T-helper 2 cell treated with Interferon-gamma antibody and Interleukin-4, amounts not matched to agents 5 μg/mL and 100 μg/mL, for 36 hours (primary cell): ENCODE data around the gene SZT2.
"Not testable (repeated sequence)": the region's sequence is repeated elsewhere in the genome, so short reads cannot be mapped to it uniquely, and the experiment has no call there.

Experiments used
- DNase-seq: peaks from one replicate; pipeline ENCODE4 v3.0.0; 2021; ENCODE audit warnings: low spot score
- H3K27ac Mint-ChIP-seq: one replicate; pipeline ENCODE4 v1.8.0; 2021; ENCODE audit warnings: mild to moderate bottlenecking, mixed read lengths
- H3K27me3 Mint-ChIP-seq: one replicate; pipeline ENCODE4 v1.8.0; 2021; ENCODE audit warnings: low read depth, mixed read lengths
- H3K36me3 Mint-ChIP-seq: one replicate; pipeline ENCODE4 v1.8.0; 2021; ENCODE audit warnings: low read depth, mixed read lengths
- H3K4me1 Mint-ChIP-seq: one replicate; pipeline ENCODE4 v1.8.0; 2021; ENCODE audit warnings: low read depth, mixed read lengths
- H3K4me3 Mint-ChIP-seq: one replicate; pipeline ENCODE4 v1.8.0; 2022; ENCODE audit warnings: mild to moderate bottlenecking, moderate library complexity, mixed read lengths
- H3K9me3 Mint-ChIP-seq: one replicate; pipeline ENCODE4 v1.8.0; 2021; ENCODE audit warnings: mixed read lengths

The SZT2 gene

DNA sequence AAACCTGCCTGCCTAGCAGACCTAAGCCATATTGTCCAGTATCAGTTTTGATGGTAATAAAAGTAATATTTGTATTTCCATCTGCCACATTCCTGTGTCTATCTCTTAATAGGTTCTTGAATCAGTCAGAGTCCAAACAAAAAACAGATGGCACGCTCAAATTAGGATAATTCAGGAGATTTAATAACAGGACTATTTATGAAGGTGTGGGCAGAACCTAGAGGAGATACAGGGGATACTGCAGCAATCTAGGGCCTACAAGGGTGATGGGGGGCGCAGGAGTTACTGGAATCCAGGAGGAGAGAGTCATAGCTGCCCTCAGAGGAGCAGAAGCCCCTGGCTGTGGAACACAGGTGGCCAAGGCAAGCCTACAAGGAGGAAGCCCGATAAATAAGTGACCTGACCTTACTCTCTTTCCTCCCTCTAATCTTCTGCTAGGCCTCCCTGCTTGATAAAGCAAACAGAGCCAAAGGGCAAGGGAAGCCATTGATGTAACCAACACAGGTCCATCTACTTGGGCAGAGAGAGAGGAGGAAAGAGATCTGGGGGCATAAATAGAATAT, 75.9 kb downstream of the SZT2 start:
- no peak overlapping the region for H3K4me3 Mint-ChIP-seq
- peaks cover 3% of the 10 kb centered on the region for H3K27me3 Mint-ChIP-seq
- H3K4me1 Mint-ChIP-seq = peaks cover 9% of the 10 kb centered on the region
- no peaks in the 10 kb centered on the region for H3K36me3 Mint-ChIP-seq
- no peak overlapping the region for H3K27ac Mint-ChIP-seq
- H3K9me3 Mint-ChIP-seq = no peaks in the 10 kb centered on the region
- no peak for DNase-seq

DNA sequence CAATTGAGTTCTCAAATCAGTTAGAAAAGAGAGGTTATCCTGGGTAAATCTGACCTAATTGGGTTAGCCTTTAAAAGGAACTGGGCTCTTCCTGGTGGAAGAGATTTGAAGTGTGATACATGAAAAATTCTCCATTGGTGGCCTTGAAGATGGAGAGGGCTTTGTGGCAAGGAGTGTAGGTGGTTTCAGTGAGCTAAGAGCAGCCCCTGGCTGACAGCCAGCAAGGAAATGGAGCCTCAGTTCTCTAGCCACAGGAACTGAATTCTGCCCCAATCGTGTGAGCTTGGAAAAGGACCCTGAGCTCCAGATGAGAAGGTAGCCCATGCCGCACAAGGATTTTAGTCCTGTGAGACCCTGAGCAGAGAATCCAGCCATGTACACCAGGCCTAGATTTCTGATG, 76.7 kb downstream of the SZT2 start:
- Mint-ChIP-seq H3K4me1 (peaks cover 9% of the 10 kb centered on the region), H3K27me3 (peaks cover 2% of the 10 kb centered on the region), H3K9me3 (no peaks in the 10 kb centered on the region), H3K27ac (no peak overlapping the region), H3K36me3 (no peaks in the 10 kb centered on the region), H3K4me3 (no peak overlapping the region)
- DNase-seq = no peak

DNA sequence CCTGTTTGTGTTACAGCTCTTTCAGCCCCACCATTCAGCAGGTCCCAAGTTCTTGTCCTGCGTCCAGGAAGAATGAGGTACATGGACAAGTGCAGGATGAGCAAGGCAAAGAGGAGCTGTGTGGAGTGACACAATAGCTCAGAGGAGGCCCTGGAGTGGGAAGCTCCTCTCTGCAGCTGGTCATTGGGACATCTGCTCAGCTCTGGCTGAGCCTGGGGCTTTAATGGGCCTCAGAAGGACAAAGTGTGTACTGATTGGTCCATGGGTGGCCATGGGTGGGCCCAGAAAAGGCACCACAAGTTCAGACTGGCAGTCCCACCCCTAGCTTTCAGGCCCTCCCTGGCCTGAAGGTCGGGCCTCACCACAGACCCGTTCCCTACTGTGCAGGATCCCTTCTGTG, 78.7 kb downstream of the SZT2 start:
- Mint-ChIP-seq H3K27ac (no peak overlapping the region), H3K27me3 (peaks cover under 1% of the 10 kb centered on the region), H3K36me3 (no peaks in the 10 kb centered on the region), H3K4me3 (no peak overlapping the region), H3K9me3 (no peaks in the 10 kb centered on the region), H3K4me1 (peaks cover 9% of the 10 kb centered on the region)
- no peak for DNase-seq

DNA sequence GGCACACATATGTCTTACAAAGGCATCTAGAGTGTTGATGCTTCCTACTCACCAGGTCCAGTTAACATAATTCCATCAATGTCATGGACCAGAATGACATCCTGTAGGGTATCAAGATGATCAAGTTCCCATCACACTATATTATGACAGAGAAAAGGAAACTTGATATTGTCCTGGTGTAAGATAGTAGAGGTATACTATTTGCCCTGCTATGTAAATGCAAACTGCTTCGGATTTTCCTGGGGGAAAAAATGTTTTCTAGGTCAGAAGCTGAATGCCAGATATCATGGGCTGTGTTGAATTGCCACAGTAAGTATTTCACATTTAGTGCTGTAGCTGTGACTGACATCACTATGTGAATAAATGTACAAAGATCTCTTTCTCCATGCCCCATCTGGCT, 80.2 kb downstream of the SZT2 start:
- no peak for DNase-seq
- H3K27me3 Mint-ChIP-seq = peaks cover 3% of the 10 kb centered on the region
- H3K4me1 Mint-ChIP-seq = peaks cover 10% of the 10 kb centered on the region
- H3K36me3 Mint-ChIP-seq = no peaks in the 10 kb centered on the region
- H3K27ac Mint-ChIP-seq = no peak overlapping the region
- no peaks in the 10 kb centered on the region for H3K9me3 Mint-ChIP-seq
- H3K4me3 Mint-ChIP-seq = no peak overlapping the region

DNA sequence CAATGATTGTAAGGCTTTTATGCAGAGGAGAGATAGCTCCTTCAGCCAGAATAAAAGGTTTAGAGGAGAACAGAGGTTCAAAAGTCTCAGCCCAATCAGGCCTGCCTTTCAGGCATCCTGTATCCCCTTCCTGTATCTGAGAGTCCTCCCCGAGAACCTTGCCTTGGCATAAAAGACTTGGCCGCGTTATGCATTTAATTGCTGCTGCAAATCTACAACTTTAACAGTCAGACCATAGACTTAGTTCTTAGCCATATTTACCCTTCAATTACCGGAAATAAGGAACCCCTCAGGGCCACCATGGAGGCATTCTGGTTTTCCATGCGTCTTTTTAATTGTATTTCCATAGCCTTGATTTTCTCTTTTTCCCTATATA, 82.4 kb downstream of the SZT2 start:
- no peaks in the 10 kb centered on the region for H3K9me3 Mint-ChIP-seq

DNA sequence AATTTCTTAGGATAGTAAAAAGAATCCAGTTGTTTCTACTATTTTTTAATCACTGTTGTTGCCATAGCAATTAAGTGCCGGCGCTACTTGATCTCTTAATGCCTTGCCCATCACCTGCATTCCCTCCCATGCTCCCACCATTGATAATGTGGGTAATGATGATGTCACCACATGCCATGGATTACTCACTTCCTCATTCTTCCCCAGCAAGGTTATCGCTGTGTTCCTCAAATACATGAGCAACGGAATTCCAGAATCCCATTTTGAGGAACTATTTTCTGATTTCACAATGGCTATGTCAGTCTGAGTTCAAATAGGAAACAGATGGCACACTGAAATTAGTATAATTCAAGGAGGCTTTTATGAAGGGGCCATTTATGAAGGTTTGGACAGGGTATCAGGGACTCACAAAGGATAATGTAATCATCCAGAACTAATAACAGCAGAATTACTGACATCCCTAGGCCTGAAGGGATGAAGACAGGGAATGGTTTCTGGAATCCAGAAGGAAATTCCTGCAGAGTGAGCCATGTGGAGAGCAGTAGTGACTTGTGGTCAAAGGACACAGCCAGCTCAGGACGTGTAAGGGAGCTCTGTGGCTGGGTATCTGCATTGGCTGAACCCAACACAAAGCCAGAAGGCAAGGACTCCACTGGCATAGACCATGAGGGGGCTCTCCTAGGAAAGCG, 82.9 kb downstream of the SZT2 start:
- not testable (repeated sequence) for H3K4me3 Mint-ChIP-seq, DNase-seq, H3K27ac Mint-ChIP-seq, H3K4me1 Mint-ChIP-seq, H3K36me3 Mint-ChIP-seq, H3K9me3 Mint-ChIP-seq
- peaks cover 12% of the 10 kb centered on the region for H3K27me3 Mint-ChIP-seq

More for the DNA sequence above, 82.4 kb downstream of the SZT2 start:
- DNase-seq = no peak
- no peak overlapping the region for H3K27ac Mint-ChIP-seq
- peaks cover 7% of the 10 kb centered on the region for H3K27me3 Mint-ChIP-seq
- H3K4me3 Mint-ChIP-seq = no peak overlapping the region
- no peaks in the 10 kb centered on the region for H3K36me3 Mint-ChIP-seq
- H3K4me1 Mint-ChIP-seq = peaks cover 3% of the 10 kb centered on the region

DNA sequence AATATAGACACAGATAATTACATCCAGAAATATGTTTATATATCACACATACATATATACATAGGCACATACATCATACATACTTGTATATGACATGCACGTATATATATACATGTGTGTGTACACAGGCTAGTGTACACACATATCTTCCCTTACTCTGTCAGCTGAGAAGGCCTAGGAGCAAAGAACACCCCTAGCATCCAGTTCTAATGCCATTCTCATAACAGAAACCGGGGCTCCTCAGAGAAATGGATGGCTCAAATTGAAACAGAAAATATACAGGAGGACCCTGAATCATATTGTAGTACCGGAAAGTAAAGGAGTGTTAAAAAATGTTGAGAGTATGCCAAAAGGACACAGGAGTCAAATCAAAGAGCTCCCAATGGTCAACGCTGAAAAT, 83.8 kb downstream of the SZT2 start:
- no peak overlapping the region for H3K27ac Mint-ChIP-seq
- DNase-seq = no peak
- peaks cover 14% of the 10 kb centered on the region for H3K27me3 Mint-ChIP-seq
- H3K9me3 Mint-ChIP-seq = no peaks in the 10 kb centered on the region
- no peaks in the 10 kb centered on the region for H3K36me3 Mint-ChIP-seq
- no peak overlapping the region for H3K4me3 Mint-ChIP-seq
- peaks cover 1% of the 10 kb centered on the region for H3K4me1 Mint-ChIP-seq

DNA sequence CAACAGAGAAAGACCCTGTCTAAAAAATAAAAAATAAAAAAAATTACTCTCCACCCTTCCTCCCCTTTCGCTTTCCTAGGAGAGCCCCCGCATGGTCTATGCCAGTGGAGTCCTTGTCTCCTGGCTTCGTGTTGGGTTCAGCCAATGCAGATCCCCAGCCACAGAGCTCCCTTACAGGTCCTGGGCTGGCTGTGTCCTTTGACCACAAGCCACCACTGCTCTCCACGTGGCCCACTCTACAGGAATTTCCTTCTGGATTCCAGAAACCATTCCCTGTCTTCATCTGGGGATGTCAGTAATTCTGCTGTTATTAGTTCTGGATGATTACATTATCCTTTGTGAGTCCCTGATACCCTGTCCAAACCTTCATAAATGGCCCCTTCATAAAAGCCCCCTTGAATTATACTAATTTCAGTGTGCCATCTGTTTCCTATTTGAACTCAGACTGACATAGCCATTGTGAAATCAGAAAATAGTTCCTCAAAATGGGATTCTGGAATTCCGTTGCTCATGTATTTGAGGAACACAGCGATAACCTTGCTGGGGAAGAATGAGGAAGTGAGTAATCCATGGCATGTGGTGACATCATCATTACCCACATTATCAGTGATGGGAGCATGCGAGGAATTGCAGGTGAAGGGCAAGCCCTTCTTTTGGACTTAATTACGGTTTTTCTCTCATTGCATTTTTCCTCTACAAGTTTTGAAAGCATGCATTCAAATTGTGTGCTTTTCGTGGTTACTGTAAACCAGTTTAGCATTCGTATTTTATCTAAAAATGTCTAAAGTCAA, 86.1 kb downstream of the SZT2 start:
- H3K4me1 Mint-ChIP-seq, DNase-seq, H3K27ac Mint-ChIP-seq, H3K4me3 Mint-ChIP-seq, H3K9me3 Mint-ChIP-seq, H3K36me3 Mint-ChIP-seq: not testable (repeated sequence)
- H3K27me3 Mint-ChIP-seq = peaks cover 20% of the 10 kb centered on the region

DNA sequence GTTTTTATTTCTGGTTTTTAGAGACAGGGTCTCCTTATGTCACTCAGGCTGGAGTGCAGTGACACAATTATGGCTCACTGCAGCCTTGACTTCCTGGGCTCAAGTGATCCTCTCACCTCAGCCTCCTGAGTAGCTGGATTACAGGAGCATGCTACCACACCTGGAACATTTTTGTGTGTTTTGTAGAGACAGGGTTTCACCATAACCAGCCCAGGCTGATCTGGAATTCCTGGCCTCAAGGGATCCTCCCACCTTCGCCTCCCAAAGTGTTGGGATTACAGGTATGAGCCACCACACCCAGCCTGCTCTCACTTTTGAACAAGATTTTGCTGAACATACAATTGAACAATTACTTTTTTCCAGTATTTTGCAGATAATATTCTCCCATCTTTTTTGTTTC, 88.0 kb downstream of the SZT2 start:
- no peak for DNase-seq
- Mint-ChIP-seq H3K27ac (no peak overlapping the region), H3K4me1 (peaks cover 8% of the 10 kb centered on the region), H3K27me3 (peaks cover 20% of the 10 kb centered on the region), H3K9me3 (no peaks in the 10 kb centered on the region), H3K4me3 (no peak overlapping the region), H3K36me3 (no peaks in the 10 kb centered on the region)

DNA sequence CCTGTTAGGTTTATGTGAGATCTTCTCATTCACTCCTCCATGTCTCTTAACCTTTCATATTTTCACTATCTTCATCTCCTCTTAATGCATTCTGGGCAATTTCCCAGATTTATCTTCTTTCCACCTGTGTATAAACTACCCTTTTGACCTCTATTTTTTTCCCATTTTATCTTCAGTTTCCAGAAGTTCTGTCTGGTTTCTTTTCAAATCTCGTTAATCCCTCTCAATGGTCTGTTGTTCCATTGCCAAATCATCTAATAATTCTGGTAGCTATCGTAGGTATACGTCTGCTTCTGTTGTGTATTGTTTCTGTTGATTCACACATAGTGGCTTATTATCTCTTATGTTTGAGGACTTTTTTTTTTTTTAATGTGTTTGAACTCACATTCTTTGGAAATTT, 89.7 kb downstream of the SZT2 start:
- H3K36me3 Mint-ChIP-seq = no peaks in the 10 kb centered on the region
- no peak overlapping the region for H3K27ac Mint-ChIP-seq
- no peak for DNase-seq
- H3K27me3 Mint-ChIP-seq = peaks cover 23% of the 10 kb centered on the region
- H3K9me3 Mint-ChIP-seq = peaks cover 5% of the 10 kb centered on the region
- peaks cover 6% of the 10 kb centered on the region for H3K4me1 Mint-ChIP-seq
- H3K4me3 Mint-ChIP-seq = no peak overlapping the region

DNA sequence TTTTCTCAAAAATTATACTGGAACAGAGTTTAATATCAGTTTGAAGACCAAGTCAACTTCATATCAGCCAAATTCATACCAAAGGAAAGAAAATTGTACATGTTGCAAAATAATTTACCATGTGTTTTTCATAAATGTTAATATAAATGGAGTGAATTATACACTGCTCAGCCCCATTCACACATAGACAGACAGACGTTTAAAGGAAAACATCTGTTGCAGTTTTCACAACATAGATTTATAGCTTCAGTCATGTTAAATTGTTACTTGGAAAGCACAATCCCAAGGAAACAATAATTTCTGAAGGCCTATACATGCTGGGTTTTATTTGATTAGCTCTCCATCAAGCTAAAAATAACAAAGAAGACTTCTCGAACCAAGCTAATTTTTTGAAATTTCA, 91.8 kb downstream of the SZT2 start:
- no peak overlapping the region for H3K4me3 Mint-ChIP-seq
- no peak overlapping the region for H3K27ac Mint-ChIP-seq
- peaks cover 9% of the 10 kb centered on the region for H3K9me3 Mint-ChIP-seq
- H3K36me3 Mint-ChIP-seq = no peaks in the 10 kb centered on the region
- peaks cover 21% of the 10 kb centered on the region for H3K27me3 Mint-ChIP-seq
- H3K4me1 Mint-ChIP-seq = peaks cover 6% of the 10 kb centered on the region
- DNase-seq = no peak

DNA sequence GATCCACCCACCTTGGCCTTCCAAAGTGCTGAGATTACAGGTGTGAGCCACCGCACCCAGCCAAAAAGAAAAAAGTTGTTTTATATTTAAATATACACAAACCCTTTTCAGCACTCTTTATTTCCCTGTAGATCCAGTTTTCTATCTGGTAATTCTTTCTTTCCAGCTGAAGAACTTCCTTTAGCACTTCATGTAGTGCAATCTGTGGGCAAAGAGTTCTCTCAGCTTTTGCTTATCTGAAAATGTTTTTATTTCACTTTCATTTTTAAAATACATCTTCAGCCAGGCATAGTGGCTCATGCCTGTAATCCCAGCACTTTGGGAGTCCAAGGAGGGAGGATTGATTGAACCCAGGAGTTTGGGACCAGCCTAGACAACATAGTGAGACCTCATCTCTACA, 92.5 kb downstream of the SZT2 start:
- no peak overlapping the region for H3K27ac Mint-ChIP-seq
- peak overlapping the region; percentile 3 for H3K4me3 Mint-ChIP-seq
- H3K4me1 Mint-ChIP-seq = peaks cover 6% of the 10 kb centered on the region
- H3K36me3 Mint-ChIP-seq = no peaks in the 10 kb centered on the region
- H3K27me3 Mint-ChIP-seq = peaks cover 16% of the 10 kb centered on the region
- DNase-seq = no peak
- peaks cover 13% of the 10 kb centered on the region for H3K9me3 Mint-ChIP-seq

DNA sequence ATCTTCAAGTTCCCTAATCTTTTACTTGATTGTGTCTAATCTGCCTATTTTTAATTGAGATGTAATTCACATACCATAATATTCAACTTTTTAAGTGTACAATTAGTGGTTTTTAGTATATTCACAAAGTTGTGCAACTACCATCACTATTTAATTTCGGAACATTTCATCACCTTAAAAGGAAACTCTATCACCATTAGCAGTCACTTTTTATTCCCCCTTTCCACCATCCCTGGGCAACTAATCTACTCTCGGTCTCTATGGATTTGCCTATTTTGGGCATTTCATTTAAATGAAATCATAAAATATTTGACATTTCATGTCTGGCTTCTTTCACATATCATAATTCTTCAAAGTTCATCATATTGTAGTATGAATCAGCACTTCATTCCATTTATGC, 94.7 kb downstream of the SZT2 start:
- Mint-ChIP-seq H3K36me3 (no peaks in the 10 kb centered on the region), H3K4me1 (peaks cover 6% of the 10 kb centered on the region), H3K27ac (no peak overlapping the region), H3K4me3 (no peak overlapping the region), H3K27me3 (peaks cover 8% of the 10 kb centered on the region), H3K9me3 (peaks cover 30% of the 10 kb centered on the region)
- no peak for DNase-seq

DNA sequence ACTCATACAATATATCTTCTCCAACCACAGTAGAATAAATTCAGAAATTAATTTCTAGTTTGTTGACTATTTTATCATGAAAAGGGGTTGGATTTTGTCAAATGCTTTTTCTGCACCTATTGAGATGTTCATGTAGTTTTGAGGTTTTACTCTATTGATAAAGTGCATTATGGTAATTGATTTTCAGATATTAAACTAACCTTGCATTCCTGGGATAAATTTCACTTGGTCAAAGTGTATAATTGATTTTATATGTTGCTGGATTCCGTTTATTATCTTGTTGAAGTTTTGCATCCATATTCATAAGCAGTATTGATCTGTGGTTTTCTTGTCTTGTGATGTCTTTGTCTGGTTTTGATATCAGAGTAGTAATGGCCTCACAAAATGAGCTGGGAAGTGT, 98.5 kb downstream of the SZT2 start:
- Mint-ChIP-seq H3K4me3 (no peak overlapping the region), H3K9me3 (peaks cover 45% of the 10 kb centered on the region), H3K27ac (no peak overlapping the region), H3K27me3 (peaks cover 16% of the 10 kb centered on the region), H3K36me3 (no peaks in the 10 kb centered on the region), H3K4me1 (no peaks in the 10 kb centered on the region)
- DNase-seq = no peak
